HepG2 (cell line): ENCODE results near the gene MYL6B. TPM values are rescaled to one million over a fixed set of nuclear protein-coding genes. Genes with fewer than 3 reads are reported as not detected.

Experiments
- ATAC-seq: fragments of 200-7000 bp; cut with Tn5 transposase; 3 replicates; pipeline ENCODE4 v1.9.1; 2020; ENCODE audit warnings: mild to moderate bottlenecking, moderate library complexity
- BruUV-seq: library from RNA; stranded (reverse); fragments of 400-500 nt; replicated peaks from 2 replicates; lab custom pipeline; 2021; lab: Mats Ljungman, UMichigan
- CTCF ChIA-PET: fragments of 300-600 bp; formaldehyde crosslinking; extraction: SDS; loops from one replicate; lab custom pipeline; 2021; ENCODE audit warnings: low total read pairs, inconsistent platforms, low intra/inter-chr PET ratio; lab: Yijun Ruan, JAX
- POLR2A ChIA-PET: fragments of 350-600 bp; sonication (Branson Sonifier 250); formaldehyde crosslinking; loops from one replicate; lab custom pipeline; 2020; ENCODE audit warnings: antibody characterized with exemption, inconsistent platforms; lab: Yijun Ruan, JAX
- DNase-seq: peaks from one replicate; pipeline ENCODE4 v3.0.0-alpha.2; 2015; ENCODE audit warnings: low spot score
- FAIRE-seq: peaks from 3 replicates; lab custom pipeline; 2011; peaks lifted over from hg19 to GRCh38; lab: Jason Lieb, UNC
- H2AFZ ChIP-seq: one replicate; pipeline ENCODE4 v1.6.1; 2011; ENCODE audit warnings: low read length, inconsistent platforms
- H3K27ac ChIP-seq: fragments of 300-600 bp; 3 replicates; pipeline ENCODE4 v1.8.0; 2011; ENCODE audit warnings: mixed run types, mild to moderate bottlenecking, mixed read lengths, low read length, inconsistent platforms; ENCODE audit not compliant: insufficient read depth; ENCODE audit errors: extremely low read length
- H3K27me3 ChIP-seq, 2 experiments: fragments of 200-600 bp in 1 of 2; 2 replicates in 1 of 2; 3 replicates in 1 of 2; pipeline versions ENCODE4 v1.6.0 to v1.8.0; 2011; ENCODE audit warnings: low read length in 2 of 2, mild to moderate bottlenecking in 2 of 2, moderate library complexity in 2 of 2, inconsistent platforms in 1 of 2; ENCODE audit not compliant: insufficient read depth in 2 of 2, control insufficient read depth in 1 of 2
- H3K36me3 ChIP-seq, 2 experiments: fragments of 200-600 bp in 1 of 2; replicated peaks in 1 of 2; 2 replicates in 1 of 2; 3 replicates in 1 of 2; pipeline versions ENCODE4 v1.5.1 to v1.8.0; 2011; ENCODE audit warnings: low read length in 2 of 2, inconsistent platforms in 1 of 2; ENCODE audit not compliant: insufficient read depth in 2 of 2, control insufficient read depth in 1 of 2
- H3K4me1 ChIP-seq: 2 replicates; pipeline ENCODE4 v1.5.1; 2012; ENCODE audit warnings: low read length, inconsistent platforms; ENCODE audit not compliant: insufficient read depth
- H3K4me2 ChIP-seq: 2 replicates; pipeline ENCODE4 v1.6.0; 2011; ENCODE audit warnings: low read depth, low read length, inconsistent platforms
- H3K4me3 ChIP-seq, 3 experiments: fragments of 200-600 bp in 1 of 3; sonication (generic), shearing (Covaris generic) in 1 of 3; replicated peaks in 1 of 3; 2 replicates each; pipeline ENCODE4 v1.5.1; 2011 to 2016; ENCODE audit warnings: low read length in 3 of 3, inconsistent platforms in 2 of 3, low read depth in 2 of 3, mild to moderate bottlenecking in 2 of 3, control low read depth in 1 of 3, mixed read lengths in 1 of 3; ENCODE audit not compliant: insufficient read depth in 1 of 3
- H3K79me2 ChIP-seq: one replicate; pipeline ENCODE4 v1.6.1; 2011; ENCODE audit warnings: low read length, inconsistent platforms; ENCODE audit not compliant: insufficient read depth
- H3K9ac ChIP-seq: 2 replicates; pipeline ENCODE4 v1.6.0; 2011; ENCODE audit warnings: mild to moderate bottlenecking, low read depth, low read length, inconsistent platforms; ENCODE audit not compliant: insufficient read depth
- H3K9me3 ChIP-seq: 2 replicates; pipeline ENCODE4 v1.5.1; 2012; ENCODE audit warnings: mild to moderate bottlenecking, low read length
- H4K20me1 ChIP-seq: 2 replicates; pipeline ENCODE4 v1.6.0; 2011; ENCODE audit warnings: inconsistent platforms, mild to moderate bottlenecking, low read length, moderate library complexity; ENCODE audit not compliant: insufficient read depth
- ATAD3A ChIP-seq: sonication (generic); formaldehyde crosslinking; IDR thresholded peaks from 2 replicates; pipeline ENCODE4 v1.4.0; 2020; ENCODE audit warnings: missing genetic modification reagents
- CCAR2 ChIP-seq: fragments of 200-400 bp; formaldehyde crosslinking; optimal IDR thresholded peaks from 2 replicates; pipeline ENCODE3; 2018; ENCODE audit warnings: low read depth, mild to moderate bottlenecking, low read length, moderate library complexity
- HOXA5 ChIP-seq: sonication (generic); formaldehyde crosslinking; IDR thresholded peaks from 2 replicates; pipeline ENCODE4 v1.4.0; 2020; ENCODE audit warnings: missing genetic modification reagents
- LCORL ChIP-seq, 2 experiments: fragments of 450-650 bp in 1 of 2; sonication (generic) in 1 of 2; formaldehyde crosslinking in 1 of 2; IDR thresholded peaks; 2 replicates each; pipeline versions ENCODE4 v1.5.0 to v1.6.1; 2017 to 2020; ENCODE audit warnings: antibody characterized with exemption in 1 of 2, missing genetic modification reagents in 1 of 2
- MAZ ChIP-seq, 2 experiments: sonication (generic) in 1 of 2; formaldehyde crosslinking in 1 of 2; IDR thresholded peaks; 2 replicates each; pipeline versions ENCODE4 v1.5.0 to v1.6.1; 2012 to 2020; ENCODE audit warnings: low read depth in 2 of 2, mild to moderate bottlenecking in 2 of 2, borderline replicate concordance in 1 of 2, improper control_type of control experiment in 1 of 2, low read length in 1 of 2, missing genetic modification reagents in 1 of 2, moderate library complexity in 1 of 2
- NFYB ChIP-seq: sonication (generic); formaldehyde crosslinking; IDR thresholded peaks from 2 replicates; pipeline ENCODE4 v1.4.0; 2020; ENCODE audit warnings: missing genetic modification reagents
- RBAK ChIP-seq: sonication (generic); formaldehyde crosslinking; IDR thresholded peaks from 2 replicates; pipeline ENCODE4 v1.5.1; 2020; ENCODE audit warnings: mild to moderate bottlenecking, missing genetic modification reagents
- SNAPC4 ChIP-seq: sonication (generic); formaldehyde crosslinking; IDR thresholded peaks from 2 replicates; pipeline ENCODE4 v1.4.0; 2020; ENCODE audit warnings: mild to moderate bottlenecking, missing genetic modification reagents
- YEATS4 ChIP-seq: sonication (generic); formaldehyde crosslinking; IDR thresholded peaks from 2 replicates; pipeline ENCODE4 v1.4.0; 2020; ENCODE audit warnings: missing genetic modification reagents, borderline replicate concordance
- ZNF136 ChIP-seq: sonication (generic); formaldehyde crosslinking; IDR thresholded peaks from 2 replicates; pipeline ENCODE4 v1.8.1; 2022; ENCODE audit warnings: low read depth, mild to moderate bottlenecking, moderate library complexity, missing genetic modification reagents
- ZNF282 ChIP-seq: fragments of 450-650 bp; IDR thresholded peaks from 2 replicates; pipeline ENCODE4 v1.6.1; 2018; ENCODE audit not compliant: partially characterized antibody
- ZNF383 ChIP-seq: sonication (generic); formaldehyde crosslinking; IDR thresholded peaks from 2 replicates; pipeline ENCODE4 v1.4.0; 2020; ENCODE audit warnings: missing genetic modification reagents, mild to moderate bottlenecking, borderline replicate concordance
- ZNF44 ChIP-seq: sonication (generic); formaldehyde crosslinking; IDR thresholded peaks from 2 replicates; pipeline ENCODE4 v1.5.1; 2020; ENCODE audit warnings: mild to moderate bottlenecking, missing genetic modification reagents
- ZNF446 ChIP-seq: sonication (generic); formaldehyde crosslinking; IDR thresholded peaks from 2 replicates; pipeline ENCODE4 v1.5.0; 2020; ENCODE audit warnings: mild to moderate bottlenecking, missing genetic modification reagents
- ZNF564 ChIP-seq: sonication (generic); formaldehyde crosslinking; IDR thresholded peaks from 2 replicates; pipeline ENCODE4 v1.8.1; 2023; ENCODE audit warnings: mild to moderate bottlenecking, missing genetic modification reagents
- ZNF792 ChIP-seq: IDR thresholded peaks from 2 replicates; pipeline ENCODE4 v1.6.1; 2016
- WGBS: methylation state at CpG from one replicate; pipeline ENCODE4 v1.1.6; 2017; ENCODE audit warnings: low lambda C conversion rate; 5-methylcytosine and 5-hydroxymethylcytosine counted together
- in situ Hi-C: cut with HindIII; loops from 2 replicates; pipeline ENCODE4 v1.10.0; 2017; ENCODE audit warnings: low pct_unique_long_range_greater_than_20kb; ENCODE audit not compliant: extremely low pct_ligation_motif_present
- intact Hi-C: fragments of 100-400 bp; cut with micrococcal nuclease; formaldehyde crosslinking; loops from one replicate; pipeline ENCODE4 v1.10.0; 2022; ENCODE audit not compliant: unreplicated experiment
- polyA plus RNA-seq, 8 experiments: library from polyadenylated mRNA; depleted of rRNA in 3 of 8; stranded (reverse) in 7 of 8; unstranded in 1 of 8; fragments of >200 nt; fragmentation: Illumina TruSeq in 4 of 8; extraction: Trizol in 4 of 8; gene quantifications; 2 replicates each; pipeline versions ENCODE4 v1.2.1 to v1.2.3, GENCODE V29; 2011 to 2016; ENCODE audit warnings: low read depth in 4 of 8, missing spikeins in 1 of 8, mixed read lengths in 1 of 8; ENCODE audit not compliant: insufficient read depth in 1 of 8
- total RNA-seq, 5 experiments: library from RNA; depleted of rRNA; stranded (reverse); fragments of >200 nt; fragmentation: Illumina TruSeq; extraction: Trizol; gene quantifications; 2 replicates each; pipeline ENCODE4 v1.2.3, GENCODE V29; 2016; ENCODE audit warnings: low read depth in 1 of 5
- TF ChIP-seq, protein P1 (sequence below): sonication (generic); formaldehyde crosslinking; IDR thresholded peaks from 2 replicates; pipeline ENCODE4 v1.8.0; 2022; ENCODE audit warnings: low read depth, missing genetic modification reagents

Gene MYL6B
- total and polyA plus RNA-seq, 2 of the 13 experiments (the other 11 are each of a cell fraction or from before 2014, with no cell fraction given) = 75.7 to 88.7 TPM

DNA sequence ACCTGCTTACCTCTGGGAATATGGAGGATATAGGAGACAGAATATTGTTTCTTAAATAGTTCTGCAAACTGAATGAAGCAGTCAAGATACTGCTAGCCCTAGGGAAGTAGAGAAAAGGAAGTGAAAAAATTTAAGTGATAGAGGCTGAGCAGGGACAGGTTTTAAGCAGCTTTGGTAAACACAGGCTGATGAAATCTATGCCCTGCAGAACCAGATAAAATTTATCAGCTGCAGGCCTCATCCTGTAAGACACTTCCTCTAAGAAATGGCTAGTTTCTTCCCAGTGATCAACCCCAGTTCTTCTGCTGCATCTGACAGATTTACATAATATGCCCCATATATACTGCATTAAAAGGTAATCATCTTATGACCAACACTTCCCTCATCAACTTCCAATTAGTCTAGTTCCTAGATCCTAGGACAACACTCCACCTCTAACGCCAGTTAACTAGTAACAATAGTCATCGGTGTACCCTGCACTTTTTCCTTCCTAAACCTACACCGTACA is 25.6 kb upstream of the MYL6B start (continued):
- TF ChIP-seq ZNF383 (CRISPR knock-in tag) (no peak), MAZ (IDR thresholded peaks at IDR 0.05; ENCODE audit: borderline replicate concordance, low read depth, low read length) (no peak), MAZ (CRISPR knock-in tag; IDR thresholded peaks at IDR 0.05; ENCODE audit: low read depth) (no peak), ATAD3A (CRISPR knock-in tag) (no peak)

GRCh38 chr12:56127485-56127887 is 24.9 kb upstream of the MYL6B start:
- peaks cover 17% of the 10 kb centered on the region for H3K79me2 ChIP-seq
- H3K4me1 ChIP-seq = peaks cover 67% of the 10 kb centered on the region
- peak overlapping the region; percentile 78 for H3K9ac ChIP-seq
- WGBS = 3% methylated on average over 8 of the region's 8 CpGs
- no peaks in the 10 kb centered on the region for H4K20me1 ChIP-seq
- peak overlapping the region; percentile 65 for H3K27ac ChIP-seq
- in situ Hi-C loops = loop anchor here (5.0 kb wide), 1 partner anchor 60 kb away; the partner anchor contains the start of gene SMARCC2
- no peak for DNase-seq
- ChIA-PET POLR2A (interaction anchor here (0.5 to 3.8 kb wide), 31 partner anchors 9 to 624 kb away, joined by 3 to 58 read pairs (median 5); partner anchors contain the start of genes CNPY2, COQ10A, ERBB3 and MYL6), CTCF (interaction anchor here (1.2 to 4.2 kb wide), 2 partner anchors 62 to 95 kb away, joined by 3 to 24 read pairs; partner anchors contain the start of gene SMARCC2)
- peak overlapping the region; percentile 52 to 89 (median 61) for H3K4me3 ChIP-seq
- FAIRE-seq = no peak
- no peaks in the 10 kb centered on the region for H3K9me3 ChIP-seq
- BruUV-seq = no TSS peak
- H3K36me3 ChIP-seq = peaks cover 10 to 23% of the 10 kb centered on the region in 2 experiments
- no peaks in the 10 kb centered on the region for H3K27me3 ChIP-seq
- H2AFZ ChIP-seq = peak overlapping the region; percentile 31
- ATAC-seq = no peak
- H3K4me2 ChIP-seq = peak overlapping the region; percentile 87
- intact Hi-C loops = loop anchor here (2.0 kb wide), 2 partner anchors 31 to 61 kb away; partner anchors contain the start of genes MYL6 and SMARCC2
- TF ChIP-seq ZNF136 (CRISPR knock-in tag) (0 out of 2 replicates have a peak, but pooled peaks have one; percentile 4), YEATS4 (CRISPR knock-in tag) (no peak), HOXA5 (no peak), NFYB (CRISPR knock-in tag) (no peak), ZNF282 (no peak), ZNF564 (CRISPR knock-in tag) (no peak), ZNF44 (CRISPR knock-in tag) (0 out of 2 replicates have a peak, but pooled peaks have one; percentile 3), SNAPC4 (CRISPR knock-in tag) (peak; percentile 34; the same call in 1 of the 2 replicates), ZNF792 (CRISPR knock-in tag) (no peak), RBAK (CRISPR knock-in tag) (no peak), LCORL (IDR thresholded peaks at IDR 0.05) (no peak), LCORL (CRISPR knock-in tag; IDR thresholded peaks at IDR 0.05) (0 out of 2 replicates have a peak, but pooled peaks have one; percentile 14), CCAR2 (no peak), ZNF446 (CRISPR knock-in tag) (no peak)
- TF ChIP-seq, protein P1, sequence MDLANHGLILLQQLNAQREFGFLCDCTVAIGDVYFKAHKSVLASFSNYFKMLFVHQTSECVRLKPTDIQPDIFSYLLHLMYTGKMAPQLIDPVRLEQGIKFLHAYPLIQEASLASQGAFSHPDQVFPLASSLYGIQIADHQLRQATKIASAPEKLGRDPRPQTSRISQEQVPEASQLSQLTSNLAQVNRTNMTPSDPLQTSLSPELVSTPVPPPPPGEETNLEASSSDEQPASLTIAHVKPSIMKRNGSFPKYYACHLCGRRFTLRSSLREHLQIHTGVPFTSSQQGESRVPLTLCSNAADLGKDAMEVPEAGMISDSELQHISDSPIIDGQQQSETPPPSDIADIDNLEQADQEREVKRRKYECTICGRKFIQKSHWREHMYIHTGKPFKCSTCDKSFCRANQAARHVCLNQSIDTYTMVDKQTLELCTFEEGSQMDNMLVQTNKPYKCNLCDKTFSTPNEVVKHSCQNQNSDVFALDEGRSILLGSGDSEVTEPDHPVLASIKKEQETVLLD (CRISPR knock-in tag) = no peak
